SK-MEL-5 (cell line): ENCODE results near the gene TMEM80. TPM values are rescaled to one million over a fixed set of nuclear protein-coding genes. Genes with fewer than 3 reads are reported as not detected.

Experiments used
- DNase-seq: peaks from one replicate; pipeline ENCODE4 v3.0.0-alpha.2; 2016; ENCODE audit warnings: low read depth, low spot score
- in situ Hi-C: cut with HindIII; loops from 2 replicates; pipeline ENCODE4 v1.10.0; 2016; ENCODE audit warnings: low sequenced_read_pairs, high pct_unique_total_duplicates, low pct_unique_long_range_greater_than_20kb
- total RNA-seq: library from RNA; depleted of rRNA; stranded (reverse); fragments of >200 nt; shearing (Covaris generic); gene quantifications from 2 replicates; pipeline ENCODE4 v1.2.3, GENCODE V29; 2014

The TMEM80 gene
- total RNA-seq, 1 experiment from 2014 or later: 10.8 TPM

GRCh38 chr11:694563-695287 lies 891 bp upstream of the TMEM80 start, which contains the start of gene DEAF1:
Gene DEAF1, minus strand, starts transcription at chr11:695222. Its CDS starts 175 bp downstream, at chr11:695047.
- in situ Hi-C loops: no loop called here
- DNase-seq: peak; percentile 97

DNA sequence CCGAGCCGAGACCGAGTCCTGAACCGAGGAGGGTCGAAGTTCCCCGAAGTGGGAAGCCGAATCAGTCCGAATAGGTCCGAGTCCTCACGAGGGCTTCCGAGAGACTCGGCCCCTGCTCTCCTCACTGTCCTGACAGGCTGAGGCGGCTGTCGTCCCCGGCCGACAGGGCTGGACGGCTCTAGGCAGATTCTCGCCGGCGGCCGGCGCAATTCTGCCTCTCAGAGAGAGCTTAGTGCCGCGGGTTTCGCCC lies 403 bp upstream of the TMEM80 start:
- DNase-seq: no peak
- in situ Hi-C loops: no loop called here

DNA sequence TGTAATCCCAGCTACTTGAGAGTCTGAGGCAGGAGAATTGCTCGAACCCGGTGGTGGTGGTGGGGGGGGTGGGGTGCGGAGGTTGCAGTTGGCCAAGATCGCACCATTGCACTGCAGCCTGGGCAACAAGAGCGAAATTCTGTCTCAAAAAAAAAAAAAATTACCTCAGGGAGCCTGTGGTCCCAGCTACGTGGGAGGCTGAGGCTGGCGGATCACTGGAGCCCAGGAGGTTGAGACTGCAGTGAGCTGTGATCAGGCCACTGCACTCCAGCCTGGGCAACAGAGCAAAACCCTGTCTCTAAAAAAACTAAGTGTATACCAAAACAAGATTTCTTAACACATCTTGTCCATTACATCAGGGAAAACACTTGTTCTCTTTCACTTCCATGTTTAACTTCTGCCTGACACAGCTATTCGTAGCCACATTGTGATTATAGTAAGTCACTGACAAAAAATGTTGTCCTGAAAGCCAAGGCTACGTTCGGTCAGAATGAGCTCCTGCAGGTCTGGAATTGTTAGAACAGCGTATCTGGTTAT lies 1.4 kb downstream of the TMEM80 start:
- in situ Hi-C loops: no loop called here

GRCh38 chr11:697811-698311 lies 2.2 kb downstream of the TMEM80 start:
- in situ Hi-C loops: no loop called here
- DNase-seq: no peak

More for the DNA sequence above, 1.4 kb downstream of the TMEM80 start:
- DNase-seq: no peak

DNA sequence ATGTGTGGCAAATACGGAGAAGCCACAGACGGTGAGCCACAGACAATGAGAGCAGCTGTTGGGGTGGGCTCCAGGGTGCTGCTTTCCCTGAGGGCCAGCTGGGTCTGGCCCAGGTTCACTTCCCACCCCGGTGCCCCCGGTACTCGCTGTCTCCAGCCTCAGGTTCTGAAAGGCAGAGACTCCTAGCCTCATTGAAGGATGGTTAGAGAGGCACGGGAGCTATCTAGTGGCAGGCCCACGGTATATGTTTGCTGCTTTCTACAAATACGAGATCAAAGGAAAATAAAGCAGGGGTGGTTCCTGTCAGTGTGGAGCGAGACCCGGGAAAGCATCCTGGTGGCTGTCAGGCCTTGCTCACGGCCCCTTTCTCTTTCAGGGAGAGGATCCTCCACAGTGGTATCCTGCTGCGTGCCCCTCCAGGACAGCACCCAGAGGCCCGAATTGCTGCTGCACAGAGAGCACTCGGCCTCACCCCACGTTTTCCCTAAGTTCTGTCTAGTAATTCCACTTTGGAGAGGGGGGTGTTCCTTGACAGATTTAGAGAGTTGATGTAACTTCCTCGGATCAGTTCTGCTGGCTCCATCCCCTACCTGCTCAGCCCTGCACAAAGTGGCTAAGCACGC lies 3.0 kb downstream of the TMEM80 start:
- no peak for DNase-seq
- in situ Hi-C loops: no loop called here

- in situ Hi-C loops: no loop called here
- no peak for DNase-seq
Observed at GRCh38 chr11:699116-699508, 3.5 kb downstream of the TMEM80 start.

DNA sequence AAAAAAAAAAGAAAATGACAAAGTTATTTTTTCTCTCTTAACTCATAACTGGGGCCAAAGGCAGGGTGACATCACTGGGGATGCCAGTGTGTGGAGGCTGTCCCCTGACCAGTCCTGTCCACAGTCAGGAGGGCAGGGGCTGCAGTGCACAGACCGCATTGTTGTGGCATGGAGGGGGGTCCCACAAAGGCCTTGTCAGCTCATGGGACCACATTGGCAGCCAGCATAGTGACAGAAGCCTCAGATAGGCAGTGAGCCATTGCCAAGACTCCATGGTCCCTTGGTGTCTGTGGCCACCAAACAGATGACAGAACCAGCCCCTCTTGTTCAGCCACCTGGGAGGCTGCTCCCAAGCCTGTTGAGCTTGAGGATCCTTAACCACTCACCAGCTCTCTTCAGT lies 4.1 kb downstream of the TMEM80 start:
- in situ Hi-C loops: no loop called here
- DNase-seq: no peak

DNA sequence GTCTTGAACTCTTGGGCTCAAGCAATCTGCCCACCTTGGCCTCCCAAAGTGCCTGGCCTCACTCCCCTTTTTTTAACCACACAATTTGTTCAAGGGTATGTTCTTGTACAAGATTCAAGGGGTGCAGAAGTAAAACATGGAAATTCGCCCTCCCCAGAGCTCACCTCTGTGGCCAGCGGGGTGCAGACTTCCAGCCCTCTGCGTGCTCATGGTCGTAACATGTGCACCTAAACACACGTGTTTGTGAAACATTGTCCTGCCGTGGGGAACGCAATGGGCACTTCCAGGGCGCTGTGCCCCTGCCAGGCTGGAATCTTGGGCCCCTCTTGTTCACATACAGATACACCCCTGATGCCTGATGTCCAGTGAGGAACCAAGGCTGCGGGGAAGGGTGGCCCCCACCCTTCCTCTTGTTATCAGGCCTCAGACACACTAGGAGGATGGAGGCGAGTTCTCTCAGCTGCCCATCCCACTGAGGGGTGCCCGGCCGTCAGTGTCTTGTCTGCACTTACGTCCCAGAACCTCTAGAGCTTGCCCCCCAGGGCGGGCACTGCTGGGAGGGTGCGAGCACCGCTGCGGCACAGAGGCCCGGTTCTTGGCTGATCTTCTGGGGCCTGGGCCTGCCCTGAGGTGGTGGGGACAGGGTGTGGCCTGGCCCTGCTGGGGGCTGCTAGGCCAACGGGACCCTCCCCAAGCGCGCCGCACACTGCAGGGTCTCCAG lies 6.3 kb downstream of the TMEM80 start:
- in situ Hi-C loops: no loop called here
- no peak for DNase-seq

DNA sequence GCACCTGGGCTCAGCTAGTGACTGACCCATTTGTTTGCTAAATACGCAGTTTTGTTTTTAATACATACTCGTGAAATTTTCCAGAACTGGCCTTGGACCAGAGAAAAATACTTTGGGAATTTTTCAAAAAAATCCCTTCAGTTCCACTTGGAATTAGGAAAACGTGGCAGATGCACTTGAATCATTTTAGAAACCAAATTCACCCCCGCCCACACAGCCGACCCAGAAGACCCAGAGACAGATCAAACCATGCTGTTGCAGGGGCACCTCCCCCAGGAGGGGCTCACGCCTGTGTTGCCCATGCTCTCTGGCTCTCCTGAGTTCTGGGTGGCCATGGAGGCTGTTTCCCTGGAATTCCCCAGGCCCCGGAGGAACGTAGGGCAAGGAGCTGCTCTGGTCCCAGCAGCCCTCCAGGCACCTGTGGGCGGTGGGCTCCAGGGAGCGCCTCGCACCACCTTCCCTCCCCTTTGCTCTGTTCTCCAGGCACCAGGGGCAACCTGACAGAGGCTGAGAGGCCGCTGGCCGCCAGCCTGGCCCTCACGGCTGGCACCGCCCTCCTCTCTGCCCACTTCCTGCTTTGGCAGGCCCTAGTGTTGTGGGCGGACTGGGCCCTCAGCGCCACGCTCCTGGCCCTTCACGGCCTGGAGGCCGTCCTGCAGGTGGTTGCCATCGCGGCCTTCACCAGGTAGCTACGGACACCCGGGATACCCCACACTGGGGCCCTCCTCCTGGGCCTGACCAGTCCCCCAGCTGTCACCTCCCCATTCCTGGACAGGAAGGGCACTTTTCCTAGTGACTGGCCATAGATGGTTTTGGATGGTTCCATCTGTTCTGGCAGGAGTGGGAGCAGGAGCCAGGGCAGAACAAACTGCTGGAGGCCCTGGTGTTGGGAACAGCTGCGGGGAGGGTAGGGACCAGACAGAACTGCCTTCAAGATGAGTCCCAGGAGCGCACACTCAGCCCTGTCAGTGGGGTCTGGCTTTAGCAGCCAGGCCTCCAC lies 7.1 kb downstream of the TMEM80 start:
- in situ Hi-C loops: no loop called here
- peak; percentile 49 for DNase-seq

- no peak for DNase-seq
- in situ Hi-C loops: no loop called here
Observed at GRCh38 chr11:703506-703905, 7.9 kb downstream of the TMEM80 start.

DNA sequence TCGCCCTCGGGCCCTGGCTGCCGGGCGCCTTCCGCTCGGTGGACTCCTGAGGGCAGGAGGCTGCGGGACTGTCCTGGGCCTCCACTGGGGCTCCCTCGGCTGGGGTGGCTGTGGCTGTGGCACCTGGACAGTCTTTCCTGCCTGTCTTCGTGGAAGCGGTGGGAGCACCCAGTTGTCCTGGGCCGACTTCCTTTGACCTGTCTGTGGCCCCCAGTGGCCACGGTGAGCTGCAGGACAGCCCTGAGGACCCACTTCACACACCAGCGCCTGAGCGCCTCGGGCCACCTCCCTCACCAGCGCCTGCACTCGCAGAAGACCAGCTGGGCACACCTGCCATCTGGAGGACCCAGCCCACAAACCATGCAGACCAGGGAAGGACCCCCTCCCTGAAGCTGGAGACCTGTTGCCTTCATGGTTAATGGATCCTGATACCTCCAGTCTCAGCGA lies 8.6 kb downstream of the TMEM80 start:
- no peak for DNase-seq
- in situ Hi-C loops: no loop called here

DNA sequence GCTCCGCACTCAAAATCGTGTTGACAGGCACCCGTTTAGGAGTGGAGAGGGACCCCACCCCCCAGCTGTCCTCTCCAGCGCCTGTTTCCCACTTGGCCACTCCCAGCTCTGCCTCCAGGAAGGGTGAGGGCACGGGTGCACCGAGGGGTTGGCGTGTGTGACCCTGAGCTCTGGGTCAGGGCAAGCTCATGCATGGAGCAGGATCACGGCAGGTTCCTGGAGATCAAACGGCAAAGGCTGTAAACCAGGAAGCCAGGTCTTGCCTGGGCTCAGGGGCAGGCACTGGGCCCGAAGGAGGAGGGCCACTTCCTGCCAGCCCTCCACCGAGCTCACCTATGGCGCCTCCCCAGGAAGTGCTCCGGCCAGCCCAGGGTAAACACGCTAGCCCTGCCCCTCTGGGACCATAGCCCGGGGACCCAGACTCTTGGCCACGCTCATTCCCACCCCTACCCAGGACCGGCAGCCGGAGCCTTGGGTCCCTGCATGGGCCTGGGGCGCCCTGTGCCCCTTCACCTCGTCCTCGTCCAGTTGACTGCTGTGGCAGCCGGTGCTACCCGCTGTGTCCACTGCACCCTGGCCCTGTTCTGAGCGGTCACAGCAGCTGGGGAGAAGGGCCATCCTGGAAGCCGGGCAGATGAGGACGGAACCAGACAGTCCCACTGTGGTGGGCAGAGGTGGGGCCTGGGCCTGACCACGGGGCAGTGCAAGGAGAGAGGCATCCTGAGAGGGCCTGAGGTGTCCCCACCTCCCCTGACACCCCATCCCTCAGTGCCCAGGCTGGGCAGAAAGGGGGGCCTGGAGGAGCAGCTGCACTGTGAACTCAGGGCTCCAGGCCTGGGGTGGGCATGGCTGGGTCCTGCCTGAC lies 9.4 kb downstream of the TMEM80 start:
- in situ Hi-C loops: no loop called here
- DNase-seq: no peak

DNA sequence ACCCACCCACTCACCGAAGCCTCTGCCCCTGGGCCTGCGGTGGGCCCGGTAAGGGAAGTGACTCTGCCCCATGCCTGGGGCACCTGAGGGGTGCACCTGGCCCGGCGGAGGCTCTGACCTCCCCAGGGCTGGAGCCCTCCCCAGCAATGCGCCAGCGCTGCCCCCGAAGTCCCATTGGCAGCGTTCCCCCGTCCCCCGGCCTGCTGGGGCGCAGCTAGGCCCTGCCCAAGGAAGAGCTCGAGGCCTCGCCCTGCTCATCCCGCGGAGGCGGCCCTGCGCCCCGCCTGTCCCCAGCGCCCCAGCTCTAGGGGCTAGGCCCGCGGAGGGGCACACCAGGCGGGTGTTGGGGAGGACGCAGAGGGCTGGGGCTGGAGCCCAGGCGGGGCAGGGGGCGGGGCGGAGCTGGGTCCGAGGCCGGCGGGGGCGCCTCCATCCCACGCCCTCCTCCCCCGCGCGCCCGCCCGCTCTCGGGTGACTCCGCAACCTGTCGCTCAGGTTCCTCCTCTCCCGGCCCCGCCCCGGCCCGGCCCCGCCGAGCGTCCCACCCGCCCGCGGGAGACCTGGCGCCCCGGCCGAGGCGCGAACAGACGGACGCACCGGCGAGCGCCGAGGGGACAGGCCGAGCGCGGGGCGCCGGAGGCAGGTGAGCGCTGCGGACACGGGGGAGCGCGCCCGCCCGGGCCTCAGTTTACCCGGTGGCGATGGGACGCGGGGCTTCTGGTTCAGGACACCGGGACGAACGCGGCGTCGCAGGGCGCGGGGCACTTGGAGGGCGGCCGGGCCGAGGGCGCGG lies 10.2 kb downstream of the TMEM80 start, which contains the start of gene EPS8L2:
EPS8L2 (plus strand) TSS at position 586 of the 793 bp plus-strand sequence. CDS start 3,177 bp downstream, outside the sequence.
- DNase-seq: no peak
- in situ Hi-C loops: no loop called here

GRCh38 chr11:706439-706956 lies 10.9 kb downstream of the TMEM80 start:
- no peak for DNase-seq
- in situ Hi-C loops: no loop called here

GRCh38 chr11:706957-707816 lies 11.6 kb downstream of the TMEM80 start:
- DNase-seq: no peak
- in situ Hi-C loops: no loop called here
